Transverse colon (tissue), 4 donors: ENCODE data around the gene HIVEP1.

Experiments used
- CTCF ChIP-seq, 5 experiments: fragments of 200-600 bp in 3 of 5; fragments of 450-650 bp in 2 of 5; sonication (generic) in 3 of 5; IDR thresholded peaks; 1 replicate in 2 of 5; 2 replicates in 3 of 5; pipeline ENCODE4 v1.5.1; 2016 to 2017; ENCODE audit warnings: antibody characterized with exemption in 5 of 5, inconsistent platforms in 3 of 5, mild to moderate bottlenecking in 2 of 5, moderate library complexity in 1 of 5
- EP300 ChIP-seq: sonication (generic); formaldehyde crosslinking; IDR thresholded peaks from one replicate; pipeline ENCODE4 v1.6.1; 2017; ENCODE audit warnings: antibody characterized with exemption, low read depth
- POLR2AphosphoS5 ChIP-seq, 3 donors: sonication (generic); formaldehyde crosslinking; IDR thresholded peaks; one replicate each; pipeline ENCODE4 v1.6.1; 2016; ENCODE audit warnings: antibody characterized with exemption in 3 of 3

DNA sequence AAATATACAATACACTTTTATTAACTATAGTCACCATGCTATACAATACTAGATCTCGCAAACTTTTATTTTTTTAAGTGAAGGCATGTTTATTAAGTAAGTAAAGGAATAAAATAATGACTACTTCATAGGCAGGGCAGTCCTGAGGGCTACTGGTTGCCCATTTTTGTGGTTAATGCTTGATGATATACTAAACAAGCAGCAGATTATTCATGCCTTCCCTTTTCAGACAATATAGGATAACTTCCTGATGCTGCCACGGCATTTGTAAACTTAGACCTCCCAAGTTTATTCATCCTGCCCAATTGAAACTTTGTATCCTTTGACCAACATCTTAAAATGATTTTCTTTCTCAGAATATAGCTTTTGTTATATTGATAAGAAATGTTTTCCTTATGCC lies 24.7 kb upstream of the HIVEP1 start:
- TF ChIP-seq CTCF (IDR thresholded peaks at IDR 0.05) (no peak), POLR2AphosphoS5 (IDR thresholded peaks at IDR 0.05) (no peak), EP300 (no peak)
